Mammary epithelial cell (primary cell): ENCODE data around the gene SEMA4G.

Source experiments
- CTCF ChIP-seq, 2 donors: IDR thresholded peaks in 1 of 2; conservative IDR thresholded peaks in 1 of 2; 2 replicates each; pipeline ENCODE4 v1.5.1; 2011 to 2012; ENCODE audit warnings: inconsistent platforms in 2 of 2, low read length in 2 of 2, mild to moderate bottlenecking in 2 of 2, control low read depth in 1 of 2, low read depth in 1 of 2; ENCODE audit not compliant: insufficient read depth in 1 of 2; ENCODE audit errors: extremely low read depth in 1 of 2
- EZH2 ChIP-seq: IDR thresholded peaks from 2 replicates; pipeline ENCODE4 v1.6.1; 2012; ENCODE audit warnings: low read length, inconsistent platforms, borderline replicate concordance

DNA sequence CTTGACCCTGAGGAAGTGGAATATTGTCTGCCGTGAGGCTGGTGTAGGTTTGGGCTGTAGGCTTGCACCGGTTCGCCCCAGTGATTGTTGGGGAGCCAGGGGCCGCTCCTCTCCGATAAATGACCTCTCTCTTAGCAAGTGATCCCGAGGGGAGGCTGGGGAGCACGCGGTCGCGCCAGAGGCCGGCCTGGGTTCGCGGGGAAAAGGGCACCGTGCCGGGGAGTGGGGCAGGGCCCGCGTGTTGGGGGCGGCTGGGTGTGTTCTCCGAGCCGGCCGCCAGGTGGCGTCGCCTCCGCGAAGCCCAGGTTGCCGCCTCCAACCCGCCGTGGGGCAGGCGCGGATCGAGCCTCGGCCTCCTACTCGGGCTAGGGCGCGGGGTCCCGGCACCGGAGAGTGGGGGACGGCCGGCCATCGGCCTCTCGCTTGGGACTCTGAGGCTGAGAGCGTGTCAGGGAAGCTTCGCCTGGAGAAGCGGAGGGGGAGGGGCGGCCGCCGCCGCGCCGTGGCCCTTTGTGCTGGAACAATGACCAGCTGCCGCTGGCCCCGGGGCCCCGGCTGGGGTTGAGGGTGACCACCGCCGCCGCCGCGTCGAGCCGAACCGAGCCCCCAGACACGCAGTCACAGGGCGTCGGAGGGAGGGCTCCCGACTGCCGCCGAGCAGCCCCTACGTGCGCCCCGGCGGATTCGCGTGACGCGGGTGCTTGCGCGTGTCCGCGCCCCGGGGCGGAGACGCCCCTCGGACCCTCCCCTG, 29.9 kb downstream of the SEMA4G start:
- peak; percentile 51 to 85 for TF ChIP-seq CTCF (conservative IDR thresholded peaks at IDR 0.05 in 1 of 2, IDR thresholded peaks at IDR 0.05 in 1 of 2; ENCODE audit: extremely low read depth in 1 of 2, insufficient read depth in 1 of 2, low read depth in 1 of 2, low read length in 2 of 2)
- TF ChIP-seq EZH2: no peak
